SK-N-SH treated with all-trans-retinoic acid at 6 μM for 48 hours (cell line): ENCODE data around the gene MZT2A.
"Not testable (repeated sequence)": the region's sequence is repeated elsewhere in the genome, so short reads cannot be mapped to it uniquely, and the experiment has no call there.

Experiments used
- BACH2 ChIP-seq: fragments of 250-450 bp; sonication (Bioruptor Pico); IDR thresholded peaks from 2 replicates; pipeline ENCODE4 v1.9.0; 2021; ENCODE audit warnings: mild to moderate bottlenecking, borderline replicate concordance
- ISL1 ChIP-seq: fragments of 250-450 bp; sonication (Bioruptor Pico); IDR thresholded peaks from 2 replicates; pipeline ENCODE4 v2.1.2; 2022; ENCODE audit warnings: mild to moderate bottlenecking, moderate library complexity
- SNAI2 ChIP-seq: fragments of 250-450 bp; sonication (Bioruptor Pico); IDR thresholded peaks from 2 replicates; pipeline ENCODE4 v1.5.0; 2020; ENCODE audit warnings: mild to moderate bottlenecking, moderate library complexity
- TOX ChIP-seq: fragments of 250-450 bp; sonication (Bioruptor Pico); IDR thresholded peaks from 2 replicates; pipeline ENCODE4 v1.8.0; 2021; ENCODE audit warnings: mild to moderate bottlenecking, moderate library complexity, borderline replicate concordance
- ZC3H10 ChIP-seq: fragments of 250-450 bp; sonication (Bioruptor Pico); IDR thresholded peaks from 2 replicates; pipeline ENCODE4 v1.5.1; 2021; ENCODE audit warnings: mild to moderate bottlenecking, moderate library complexity
- ZFP3 ChIP-seq: fragments of 250-450 bp; sonication (Bioruptor Pico); IDR thresholded peaks from 2 replicates; pipeline ENCODE4 v1.5.0; 2020; ENCODE audit warnings: mild to moderate bottlenecking, moderate library complexity
- ZNF8 ChIP-seq: fragments of 450-650 bp; formaldehyde crosslinking; IDR thresholded peaks from 2 replicates; pipeline ENCODE4 v1.5.0; 2020; ENCODE audit warnings: mild to moderate bottlenecking, moderate library complexity
- TF ChIP-seq, protein P1 (sequence below): fragments of 250-450 bp; sonication (Bioruptor Pico); IDR thresholded peaks from 2 replicates; pipeline ENCODE4 v1.5.0; 2020; ENCODE audit warnings: mild to moderate bottlenecking, moderate library complexity
- TF ChIP-seq, protein P2 (sequence below): fragments of 250-450 bp; sonication (Bioruptor Pico); IDR thresholded peaks from 2 replicates; pipeline ENCODE4 v1.8.0; 2021; ENCODE audit warnings: low read depth, mild to moderate bottlenecking, moderate library complexity, borderline replicate concordance
- TF ChIP-seq, protein P3 (sequence below): fragments of 250-450 bp; sonication (Bioruptor Pico); IDR thresholded peaks from 2 replicates; pipeline ENCODE4 v1.8.0; 2020; ENCODE audit warnings: mild to moderate bottlenecking, moderate library complexity, borderline replicate concordance

DNA sequence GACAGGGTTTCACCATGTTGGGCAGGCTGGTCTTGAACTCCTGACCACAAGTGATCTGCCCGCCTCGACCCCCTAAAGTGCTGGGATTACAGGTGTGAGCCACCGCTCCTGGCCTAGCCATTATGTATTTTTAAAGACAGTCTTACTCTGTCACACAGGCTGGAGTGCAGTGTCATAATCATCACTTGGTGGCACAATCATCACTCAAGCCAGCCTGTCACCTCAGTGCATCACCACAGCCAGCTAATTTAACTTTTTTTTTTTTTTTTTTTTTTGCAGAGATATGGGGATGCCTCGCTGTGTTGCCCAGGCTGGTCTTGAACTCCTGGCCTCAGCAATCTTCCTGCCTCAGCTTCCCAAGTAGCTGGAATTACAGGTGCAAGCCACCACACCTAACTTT, 11.4 kb upstream of the MZT2A start:
- not testable (repeated sequence) for TF ChIP-seq SNAI2; ZFP3 (CRISPR knock-in tag); ISL1; ZNF8 (CRISPR knock-in tag); ZC3H10 (CRISPR knock-in tag); TOX (CRISPR knock-in tag); BACH2 (CRISPR knock-in tag)
- TF ChIP-seq, protein P1, sequence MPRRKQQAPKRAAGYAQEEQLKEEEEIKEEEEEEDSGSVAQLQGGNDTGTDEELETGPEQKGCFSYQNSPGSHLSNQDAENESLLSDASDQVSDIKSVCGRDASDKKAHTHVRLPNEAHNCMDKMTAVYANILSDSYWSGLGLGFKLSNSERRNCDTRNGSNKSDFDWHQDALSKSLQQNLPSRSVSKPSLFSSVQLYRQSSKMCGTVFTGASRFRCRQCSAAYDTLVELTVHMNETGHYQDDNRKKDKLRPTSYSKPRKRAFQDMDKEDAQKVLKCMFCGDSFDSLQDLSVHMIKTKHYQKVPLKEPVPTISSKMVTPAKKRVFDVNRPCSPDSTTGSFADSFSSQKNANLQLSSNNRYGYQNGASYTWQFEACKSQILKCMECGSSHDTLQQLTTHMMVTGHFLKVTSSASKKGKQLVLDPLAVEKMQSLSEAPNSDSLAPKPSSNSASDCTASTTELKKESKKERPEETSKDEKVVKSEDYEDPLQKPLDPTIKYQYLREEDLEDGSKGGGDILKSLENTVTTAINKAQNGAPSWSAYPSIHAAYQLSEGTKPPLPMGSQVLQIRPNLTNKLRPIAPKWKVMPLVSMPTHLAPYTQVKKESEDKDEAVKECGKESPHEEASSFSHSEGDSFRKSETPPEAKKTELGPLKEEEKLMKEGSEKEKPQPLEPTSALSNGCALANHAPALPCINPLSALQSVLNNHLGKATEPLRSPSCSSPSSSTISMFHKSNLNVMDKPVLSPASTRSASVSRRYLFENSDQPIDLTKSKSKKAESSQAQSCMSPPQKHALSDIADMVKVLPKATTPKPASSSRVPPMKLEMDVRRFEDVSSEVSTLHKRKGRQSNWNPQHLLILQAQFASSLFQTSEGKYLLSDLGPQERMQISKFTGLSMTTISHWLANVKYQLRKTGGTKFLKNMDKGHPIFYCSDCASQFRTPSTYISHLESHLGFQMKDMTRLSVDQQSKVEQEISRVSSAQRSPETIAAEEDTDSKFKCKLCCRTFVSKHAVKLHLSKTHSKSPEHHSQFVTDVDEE (CRISPR knock-in tag) = not testable (repeated sequence)
- TF ChIP-seq, protein P2, sequence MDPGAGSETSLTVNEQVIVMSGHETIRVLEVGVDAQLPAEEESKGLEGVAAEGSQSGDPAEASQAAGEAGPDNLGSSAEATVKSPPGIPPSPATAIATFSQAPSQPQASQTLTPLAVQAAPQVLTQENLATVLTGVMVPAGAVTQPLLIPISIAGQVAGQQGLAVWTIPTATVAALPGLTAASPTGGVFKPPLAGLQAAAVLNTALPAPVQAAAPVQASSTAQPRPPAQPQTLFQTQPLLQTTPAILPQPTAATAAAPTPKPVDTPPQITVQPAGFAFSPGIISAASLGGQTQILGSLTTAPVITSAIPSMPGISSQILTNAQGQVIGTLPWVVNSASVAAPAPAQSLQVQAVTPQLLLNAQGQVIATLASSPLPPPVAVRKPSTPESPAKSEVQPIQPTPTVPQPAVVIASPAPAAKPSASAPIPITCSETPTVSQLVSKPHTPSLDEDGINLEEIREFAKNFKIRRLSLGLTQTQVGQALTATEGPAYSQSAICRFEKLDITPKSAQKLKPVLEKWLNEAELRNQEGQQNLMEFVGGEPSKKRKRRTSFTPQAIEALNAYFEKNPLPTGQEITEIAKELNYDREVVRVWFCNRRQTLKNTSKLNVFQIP (CRISPR knock-in tag) = not testable (repeated sequence)
- TF ChIP-seq, protein P3, sequence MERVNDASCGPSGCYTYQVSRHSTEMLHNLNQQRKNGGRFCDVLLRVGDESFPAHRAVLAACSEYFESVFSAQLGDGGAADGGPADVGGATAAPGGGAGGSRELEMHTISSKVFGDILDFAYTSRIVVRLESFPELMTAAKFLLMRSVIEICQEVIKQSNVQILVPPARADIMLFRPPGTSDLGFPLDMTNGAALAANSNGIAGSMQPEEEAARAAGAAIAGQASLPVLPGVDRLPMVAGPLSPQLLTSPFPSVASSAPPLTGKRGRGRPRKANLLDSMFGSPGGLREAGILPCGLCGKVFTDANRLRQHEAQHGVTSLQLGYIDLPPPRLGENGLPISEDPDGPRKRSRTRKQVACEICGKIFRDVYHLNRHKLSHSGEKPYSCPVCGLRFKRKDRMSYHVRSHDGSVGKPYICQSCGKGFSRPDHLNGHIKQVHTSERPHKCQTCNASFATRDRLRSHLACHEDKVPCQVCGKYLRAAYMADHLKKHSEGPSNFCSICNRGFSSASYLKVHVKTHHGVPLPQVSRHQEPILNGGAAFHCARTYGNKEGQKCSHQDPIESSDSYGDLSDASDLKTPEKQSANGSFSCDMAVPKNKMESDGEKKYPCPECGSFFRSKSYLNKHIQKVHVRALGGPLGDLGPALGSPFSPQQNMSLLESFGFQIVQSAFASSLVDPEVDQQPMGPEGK (CRISPR knock-in tag) = not testable (repeated sequence)
